Measurements from ENCODE around the gene ATP5MC3.
"Not testable (repeated sequence)": the region's sequence is repeated elsewhere in the genome, so short reads cannot be mapped to it uniquely, and the experiment has no call there.

ATP5MC3 gene

DNA sequence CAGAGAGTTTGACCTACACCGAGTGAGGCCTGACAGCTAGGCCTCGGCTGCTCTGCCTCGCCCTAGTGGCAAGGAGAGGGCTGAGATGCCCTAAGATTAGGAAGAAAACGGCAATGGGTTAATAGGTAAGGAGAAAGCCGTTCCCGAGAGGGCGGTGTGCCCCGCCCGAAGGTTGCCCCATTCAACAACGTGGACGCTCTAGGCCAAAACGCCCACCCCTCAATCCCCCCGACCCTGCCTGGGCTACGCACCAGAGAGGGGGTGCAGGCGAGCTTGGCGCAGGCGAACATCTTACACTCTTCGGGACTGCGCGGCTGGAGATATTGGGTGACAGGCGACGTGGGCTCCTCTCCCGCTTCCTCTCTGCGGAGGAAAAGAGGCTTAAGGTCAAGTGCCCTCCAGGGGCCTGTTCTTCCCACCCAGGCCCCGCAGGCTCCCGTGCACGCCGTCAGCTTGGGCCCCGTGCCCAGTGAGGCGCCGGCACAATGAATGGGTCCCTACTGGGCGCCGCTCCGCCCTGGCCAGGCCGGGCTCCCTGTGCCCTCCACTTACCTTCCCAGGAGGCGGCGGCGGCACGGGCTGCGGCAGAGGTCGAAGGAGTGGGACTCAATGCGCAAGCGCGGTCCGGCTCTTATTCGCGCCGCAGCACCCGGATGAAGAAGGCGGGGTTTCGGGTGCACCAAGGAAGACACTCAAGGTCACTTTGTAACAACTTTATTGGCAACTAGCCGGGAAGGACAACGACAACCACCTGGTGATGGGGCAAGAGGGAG is at the start of gene ATP5MC3:
Gene ATP5MC3 (minus strand): TSS at position 607 of the 773 bp plus-strand sequence. CDS start 317 bp downstream, at position 290.
- DNase-seq: peak; percentile 69

DNA sequence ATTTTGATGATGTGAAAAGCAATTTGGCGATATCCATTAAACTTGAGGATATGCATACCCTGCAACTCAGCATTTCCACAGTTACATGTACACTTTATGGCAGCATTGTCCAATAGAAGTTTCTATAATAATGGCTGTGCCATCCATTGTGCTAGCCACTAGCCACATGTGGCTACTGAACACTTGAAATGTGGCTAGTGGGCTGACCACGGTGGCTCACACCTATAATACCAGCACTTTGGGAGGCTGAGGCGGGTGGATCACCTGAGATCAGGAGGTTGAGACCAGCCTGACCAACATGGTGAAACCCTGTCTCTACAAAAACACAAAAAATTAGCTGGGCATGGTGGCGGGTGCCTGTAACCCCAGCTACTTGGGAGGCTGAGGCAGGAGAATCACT is 47.1 kb upstream of the ATP5MC3 start:
- not testable (repeated sequence) for DNase-seq

DNA sequence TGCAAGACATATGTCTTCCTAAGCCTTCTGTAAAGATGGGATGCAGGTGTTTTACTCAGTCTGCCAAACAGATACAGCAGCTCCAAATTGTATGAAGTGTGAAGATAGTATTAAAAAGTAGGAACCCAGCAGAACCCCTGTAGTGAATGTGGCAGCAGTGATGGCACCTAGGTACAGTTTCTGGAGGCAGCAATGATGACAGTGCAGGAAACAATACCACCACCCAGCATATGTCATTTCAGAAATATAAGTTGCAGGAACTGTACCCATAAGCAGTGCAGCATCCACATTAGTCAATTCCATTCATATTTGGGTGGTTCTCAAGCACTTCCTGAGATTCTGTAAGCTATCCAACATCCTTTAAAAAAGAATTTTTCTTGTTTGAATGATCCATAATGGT is 46.7 kb upstream of the ATP5MC3 start:
- no peak for DNase-seq

DNA sequence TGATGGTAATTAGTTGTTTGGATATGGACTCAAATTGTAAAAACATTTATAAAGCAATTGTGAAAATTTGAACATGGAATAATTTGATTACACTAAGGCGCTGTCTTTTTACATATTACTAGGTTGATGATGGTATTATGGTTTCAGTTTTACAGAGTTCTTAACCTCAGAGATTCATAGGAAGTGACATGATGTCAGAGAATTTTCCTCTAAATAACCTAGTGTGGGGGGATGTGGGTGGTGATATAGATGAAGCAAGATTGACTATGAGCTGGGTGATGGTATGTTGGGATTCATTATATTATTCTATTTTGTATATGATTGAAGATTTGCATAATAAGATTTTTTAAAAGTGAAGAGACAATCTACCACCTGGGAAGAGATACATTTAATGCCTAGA is 45.9 kb upstream of the ATP5MC3 start:
- DNase-seq: no peak

DNA sequence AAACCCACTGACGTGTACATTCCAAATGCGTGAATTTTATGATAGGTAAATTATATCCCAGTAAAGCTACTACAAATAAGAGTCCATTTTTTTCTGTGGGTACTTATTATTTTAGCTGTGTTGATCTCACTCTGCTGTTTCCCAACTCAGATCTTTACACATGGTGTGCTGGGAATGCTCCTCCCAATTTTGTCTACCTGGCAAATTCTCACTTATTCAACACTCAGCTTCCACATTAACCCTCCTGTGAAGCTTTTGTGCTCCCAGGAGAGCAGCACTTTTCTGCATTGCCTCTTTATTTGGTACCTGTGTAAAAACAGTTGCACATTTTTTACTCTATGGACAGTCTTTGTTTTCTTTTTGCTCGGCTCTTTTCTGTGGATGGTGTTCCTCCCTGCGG is 38.6 kb upstream of the ATP5MC3 start:
- no peak for DNase-seq

DNA sequence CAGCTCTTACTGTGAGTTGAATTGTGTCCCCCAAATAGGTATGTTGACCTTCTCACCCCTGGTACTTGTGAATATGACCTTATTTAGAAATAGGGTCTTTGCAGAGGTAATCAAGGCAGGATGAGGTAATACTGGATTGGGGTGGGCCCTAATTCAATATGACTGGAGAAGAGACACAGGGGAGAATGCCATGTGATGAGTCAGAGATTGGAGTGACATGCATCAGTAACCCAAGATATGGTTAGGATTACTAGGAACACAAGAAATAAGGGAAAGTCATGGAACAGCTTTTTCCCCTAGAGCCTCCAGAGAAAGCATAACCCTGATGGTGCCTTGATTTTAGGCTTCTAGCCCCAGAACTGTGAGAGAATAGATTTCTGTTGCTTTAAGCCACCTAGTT is 37.0 kb upstream of the ATP5MC3 start:
- DNase-seq: no peak

DNA sequence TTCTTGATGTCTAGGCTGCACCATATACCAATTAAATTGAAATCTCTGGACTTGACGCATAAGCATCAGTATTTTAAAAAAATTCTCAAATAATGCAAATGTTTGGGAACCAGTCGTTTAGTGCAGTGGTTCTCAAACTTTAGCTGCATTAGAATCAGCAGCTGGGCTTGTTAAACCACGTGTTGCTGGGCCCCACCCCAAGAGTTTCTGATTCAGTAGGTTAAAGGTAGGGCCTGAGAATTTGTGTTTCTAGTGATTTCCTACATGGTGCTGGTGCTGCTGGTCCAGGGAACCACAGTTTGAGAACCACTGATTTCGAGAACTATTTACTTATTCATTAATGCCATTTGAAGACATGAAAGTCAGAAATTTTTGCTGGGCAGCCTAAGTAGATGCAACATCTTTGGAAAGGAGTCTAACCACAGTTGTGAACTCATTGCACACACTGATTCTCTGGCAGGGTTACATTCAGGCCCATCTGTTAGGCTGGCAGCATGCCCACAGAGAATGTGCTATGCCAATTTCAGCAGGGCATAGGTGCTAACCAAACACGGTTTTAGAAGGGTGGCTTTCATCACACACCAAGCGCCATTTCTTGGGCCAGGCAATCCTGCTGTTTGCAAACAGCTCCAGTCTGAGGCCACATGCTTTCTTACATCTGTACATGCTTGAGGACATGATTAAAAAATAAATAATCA is 26.4 kb upstream of the ATP5MC3 start:
- DNase-seq: no peak

DNA sequence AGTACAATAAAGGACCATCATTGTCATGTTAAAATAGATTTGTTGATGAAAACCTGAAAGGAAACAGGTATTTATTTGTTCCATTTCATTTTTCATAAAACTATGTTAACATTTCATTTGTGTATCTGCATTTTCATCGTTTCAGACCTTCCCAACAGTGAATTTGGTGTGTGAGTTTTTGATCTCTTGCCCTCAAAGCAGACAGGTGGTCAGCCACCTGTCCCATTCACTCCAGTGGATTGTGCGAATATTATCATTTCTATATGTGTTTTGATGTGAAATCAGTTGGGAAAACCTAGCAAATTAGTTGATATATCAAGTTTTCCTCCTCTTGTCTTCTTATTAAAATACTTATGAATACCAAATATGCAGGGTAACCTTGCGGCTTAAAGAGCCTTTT is 25.4 kb upstream of the ATP5MC3 start:
- no peak for DNase-seq

DNA sequence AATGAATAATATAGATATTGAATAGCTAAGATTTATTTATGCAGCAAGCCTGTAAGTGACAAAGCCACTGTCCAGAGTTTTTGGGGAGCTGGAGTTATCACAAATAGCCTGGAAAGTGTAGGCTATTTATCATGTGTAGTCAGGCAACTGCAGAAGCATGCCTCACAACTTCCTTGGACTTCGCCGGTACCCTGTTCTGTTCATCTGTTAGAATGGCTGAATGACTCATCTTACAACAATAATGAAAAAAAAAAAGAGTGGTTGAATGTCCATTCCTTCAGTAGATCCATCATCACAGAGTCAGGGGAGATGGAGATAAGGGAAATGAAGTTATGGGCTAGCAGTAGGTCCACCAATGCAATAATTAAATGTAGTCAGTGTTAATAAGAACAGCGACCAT is 24.0 kb upstream of the ATP5MC3 start:
- DNase-seq: no peak

DNA sequence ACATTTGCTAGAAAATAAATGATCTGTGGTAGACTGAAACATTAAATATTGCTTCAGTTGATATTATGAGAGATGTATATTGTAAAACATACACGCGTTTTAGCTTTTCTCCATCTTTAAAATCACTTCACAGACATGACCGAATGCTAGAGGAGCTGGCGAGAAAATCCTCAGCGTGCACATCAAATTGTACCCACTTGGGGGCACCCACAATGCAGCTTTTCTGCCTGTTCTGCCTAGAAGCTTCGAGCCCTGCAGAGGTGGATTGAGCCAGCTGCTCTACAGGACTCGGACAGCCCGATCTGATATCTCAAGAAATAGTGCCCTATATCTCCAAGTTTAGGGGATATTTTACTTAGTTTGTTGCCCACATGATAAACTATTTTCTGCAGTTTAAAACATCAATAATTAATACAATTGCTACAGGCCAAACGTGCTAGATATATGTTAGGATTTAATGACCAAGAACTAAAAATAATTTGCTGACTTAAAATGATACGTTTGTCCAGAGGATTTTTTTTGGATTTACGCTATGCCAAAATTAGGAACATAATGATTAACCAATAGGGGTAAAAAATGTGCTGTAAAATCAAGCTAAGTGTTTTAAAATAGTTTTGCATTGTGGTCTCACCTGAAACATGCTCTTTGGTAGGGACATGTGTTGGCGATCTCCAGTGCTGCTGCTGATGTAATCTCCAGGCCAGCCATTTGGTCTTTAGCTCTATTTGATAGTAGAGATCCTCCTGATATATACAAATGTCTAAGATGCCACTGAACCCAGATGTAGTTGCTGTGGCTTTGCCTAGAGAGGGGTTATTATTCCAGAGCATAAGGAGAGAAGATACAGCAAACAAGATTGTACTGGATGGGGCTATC is 22.3 kb upstream of the ATP5MC3 start:
- peak; percentile 19 for DNase-seq

DNA sequence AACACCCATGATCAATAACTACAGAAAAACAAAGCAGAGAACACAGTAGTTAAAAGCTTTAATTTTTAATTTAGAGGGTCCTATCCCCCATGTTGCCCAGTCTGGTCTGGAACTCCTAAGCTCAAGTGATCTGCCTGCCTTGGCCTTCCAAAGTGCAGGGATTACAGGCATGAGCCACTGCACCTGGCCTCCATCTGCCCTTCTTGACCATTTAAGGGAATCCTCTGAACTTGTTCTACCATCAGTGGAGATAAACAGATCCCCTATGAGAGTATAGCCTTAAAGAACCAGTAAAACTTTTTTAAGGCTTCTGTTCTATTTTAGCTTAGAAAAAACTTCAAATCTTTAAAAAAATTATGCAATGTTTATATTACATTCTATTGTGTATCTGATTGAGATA is 13.5 kb upstream of the ATP5MC3 start:
- no peak for DNase-seq

DNA sequence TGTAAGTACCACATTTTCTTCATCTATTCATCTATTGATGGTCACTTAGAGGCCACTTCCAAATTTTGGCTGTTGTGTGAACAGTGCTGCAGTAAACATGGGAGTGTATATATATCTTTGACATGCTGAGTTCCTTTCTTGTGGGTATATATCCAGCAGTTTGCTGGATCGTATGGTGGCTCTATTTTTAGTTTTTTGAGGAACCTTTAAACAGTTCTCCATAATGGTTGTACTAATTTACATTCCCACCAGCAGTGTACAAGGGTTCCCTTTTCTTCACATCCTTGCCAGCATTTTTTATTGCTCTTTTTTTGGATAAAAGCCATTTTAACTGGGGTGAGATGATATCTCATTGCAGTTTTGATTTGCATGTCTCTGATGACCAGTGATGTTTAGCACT is 7.3 kb upstream of the ATP5MC3 start:
- DNase-seq: no peak

DNA sequence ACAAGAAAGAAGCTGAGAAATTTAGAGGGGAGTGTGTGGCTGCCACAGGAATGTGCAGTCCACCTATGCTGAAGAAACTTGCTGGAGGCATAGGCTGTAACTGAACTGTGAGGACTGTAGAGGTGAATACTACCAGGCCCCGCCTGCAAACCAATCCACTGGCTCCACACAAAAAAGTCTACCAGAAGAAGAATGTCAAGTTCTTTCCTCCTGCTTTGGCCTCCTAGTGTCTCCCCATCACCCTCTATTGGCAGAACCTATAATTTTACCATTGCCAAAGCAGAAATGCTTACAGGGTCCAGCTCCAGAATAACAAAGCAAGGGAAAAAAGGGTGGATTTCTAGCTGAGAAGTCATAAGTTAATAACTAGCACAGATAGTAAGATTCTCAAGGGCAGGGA is 5.9 kb upstream of the ATP5MC3 start:
- DNase-seq: no peak

DNA sequence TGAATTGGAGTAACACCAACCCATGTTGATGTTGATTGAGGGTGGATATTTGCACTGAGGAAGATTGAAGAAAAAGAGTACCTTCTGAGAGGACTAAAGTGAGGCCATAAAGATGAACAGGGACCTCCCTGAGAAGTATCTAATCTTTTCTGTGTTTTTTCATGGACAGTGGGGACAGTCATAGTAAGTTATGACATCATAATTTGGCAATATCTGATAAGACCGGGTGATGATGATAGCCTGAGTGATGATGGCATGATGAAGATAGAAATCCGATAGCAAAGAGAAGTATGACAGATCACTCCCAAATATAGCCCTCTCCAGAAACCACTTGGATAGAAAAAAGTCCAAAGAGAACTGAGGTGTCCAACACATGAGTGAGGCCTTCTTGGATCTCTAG is 2.2 kb upstream of the ATP5MC3 start:
- no peak for DNase-seq

DNA sequence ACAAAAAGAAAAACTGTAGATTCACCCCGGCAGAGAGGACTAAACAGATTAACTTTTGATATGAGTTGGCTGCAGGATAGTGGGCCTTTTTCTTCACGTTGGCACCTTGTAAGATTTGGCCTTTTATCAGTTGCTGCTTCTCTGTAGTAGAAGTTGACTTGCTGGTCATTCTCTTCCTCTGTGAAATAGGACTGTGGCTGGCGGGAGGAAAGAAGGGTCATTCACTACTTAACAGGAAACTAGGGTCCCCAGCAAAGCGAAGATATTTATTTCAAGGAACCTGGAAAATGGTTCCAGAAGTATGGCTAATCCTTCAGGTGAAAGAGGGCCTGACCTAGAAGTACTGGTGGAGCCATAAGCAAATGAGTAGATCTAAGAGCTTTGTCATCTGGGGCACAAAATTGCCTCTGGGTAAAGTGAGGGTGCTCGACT is 383 bp upstream of the ATP5MC3 start:
- DNase-seq: no peak

DNA sequence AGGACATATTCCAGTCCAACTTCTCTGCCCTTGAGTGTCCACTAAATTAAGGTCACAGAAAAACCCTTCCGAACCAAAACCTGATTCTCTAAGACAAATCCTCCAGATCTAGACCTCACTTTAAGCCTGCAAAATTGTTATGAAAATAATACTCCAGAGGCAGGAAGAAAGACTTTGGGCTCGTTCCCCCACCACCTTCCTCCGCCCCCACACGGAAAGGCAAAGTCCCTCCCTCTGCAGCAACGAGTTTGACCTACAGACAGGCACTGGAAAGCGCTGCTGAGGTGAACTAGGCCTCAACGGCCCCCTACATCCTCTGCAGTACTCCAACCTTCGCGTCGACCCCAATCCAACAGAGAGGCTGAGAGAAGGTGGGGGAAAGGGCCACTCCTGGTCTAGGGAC is 808 bp downstream of the ATP5MC3 start:
- no peak for DNase-seq

DNA sequence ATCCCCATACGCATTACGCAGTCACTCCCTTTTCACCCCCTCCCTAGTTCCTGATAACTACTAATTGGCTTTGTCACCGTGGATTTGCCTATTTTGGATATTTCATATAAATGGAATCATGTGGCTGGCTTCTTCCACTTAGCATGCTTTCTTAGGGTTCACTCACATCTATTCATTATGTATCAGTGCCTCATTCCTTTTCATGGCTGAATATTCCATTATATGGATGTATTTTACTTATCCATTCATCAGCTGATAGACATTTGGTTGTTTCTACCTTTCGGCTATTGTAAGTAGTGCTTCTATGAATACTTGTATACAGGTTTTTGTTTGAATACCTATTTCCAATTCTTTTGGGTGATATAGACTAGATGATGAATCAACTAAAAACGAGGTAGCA is 4.9 kb downstream of the ATP5MC3 start:
- no peak for DNase-seq

DNA sequence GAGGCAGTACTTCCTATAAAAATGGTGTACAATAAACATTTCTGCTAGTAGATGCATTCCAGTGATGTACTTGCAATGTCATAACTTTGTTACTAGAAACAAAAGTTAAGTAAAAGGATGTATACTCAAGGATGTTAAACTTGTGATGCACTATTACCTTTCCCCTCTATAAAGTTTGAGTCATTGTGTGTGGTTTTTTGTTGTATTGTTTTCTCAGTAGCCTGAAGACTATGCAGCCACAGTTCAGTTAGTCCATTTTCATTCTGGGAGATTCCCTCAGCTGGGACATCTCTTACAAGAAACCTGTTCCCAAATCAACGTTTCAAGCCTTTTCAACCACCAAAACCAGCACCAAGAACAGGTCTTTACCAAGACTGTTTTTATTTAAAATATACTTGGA is 5.6 kb downstream of the ATP5MC3 start:
- DNase-seq: no peak

DNA sequence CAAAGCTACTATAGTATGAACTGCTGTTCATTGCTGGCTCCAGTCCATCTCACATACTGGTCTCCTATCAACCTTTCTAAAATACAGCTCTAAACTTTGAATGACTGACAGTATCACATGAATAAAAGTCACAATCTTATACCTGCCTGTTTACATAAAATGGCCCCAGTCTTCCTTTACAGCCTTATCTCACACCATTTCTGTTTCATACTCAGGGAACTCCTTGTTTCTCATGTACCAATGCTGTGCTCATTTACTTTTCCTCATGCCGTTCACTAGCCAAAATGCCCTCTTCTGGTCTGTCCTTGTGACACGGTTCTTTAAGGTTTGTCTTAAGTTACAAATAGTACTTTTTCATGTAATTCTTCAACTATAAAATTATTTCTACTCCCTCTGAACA is 6.2 kb downstream of the ATP5MC3 start:
- DNase-seq: no peak

DNA sequence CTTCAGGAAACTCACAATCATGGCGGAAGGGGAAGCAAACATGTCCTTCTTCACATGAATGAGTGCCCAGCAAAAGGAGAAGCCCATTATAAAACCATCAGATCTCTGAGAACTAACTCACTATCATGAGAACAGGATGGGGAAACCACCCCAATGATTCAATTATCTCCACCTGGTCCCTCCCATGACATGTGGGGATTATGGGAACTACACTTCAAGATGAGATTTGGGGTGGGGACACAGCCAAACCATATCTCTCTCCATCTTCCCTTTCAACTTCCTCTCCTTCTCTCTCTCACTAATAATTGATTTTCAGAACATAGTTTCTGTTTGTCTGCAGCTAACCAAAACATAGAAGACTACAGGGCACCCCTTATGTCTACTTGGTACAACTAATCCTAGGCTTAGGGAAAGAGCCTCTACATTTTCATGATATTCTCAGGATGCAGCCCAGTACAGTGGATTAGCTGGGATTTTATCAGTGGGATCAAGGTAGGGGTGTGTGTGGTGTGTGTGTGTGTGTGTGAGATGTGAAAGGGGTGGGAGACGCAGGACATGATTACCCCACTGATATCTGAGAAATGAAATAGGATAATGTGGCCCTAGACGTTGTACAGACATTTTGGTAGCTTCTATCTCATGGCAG is 10.7 kb downstream of the ATP5MC3 start:
- no peak for DNase-seq

DNA sequence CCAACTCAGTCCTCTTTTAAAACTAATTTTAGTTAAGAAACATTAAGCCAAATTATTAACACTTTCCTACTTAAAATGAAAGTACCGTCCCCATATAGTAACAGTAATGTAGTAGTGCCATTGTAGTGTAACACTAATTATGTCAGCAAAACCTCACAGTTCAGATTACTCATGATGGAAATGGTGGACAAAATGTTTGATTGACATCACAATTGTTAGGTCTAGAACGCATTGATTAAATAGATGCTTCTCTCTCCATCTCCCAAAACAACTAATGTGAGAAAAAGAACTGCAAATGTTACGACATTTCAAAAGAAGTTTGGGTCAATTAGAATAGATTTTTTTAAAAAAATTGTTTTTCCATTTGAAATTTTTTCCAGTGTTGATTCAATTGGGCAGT is 12.3 kb downstream of the ATP5MC3 start:
- DNase-seq: no peak

DNA sequence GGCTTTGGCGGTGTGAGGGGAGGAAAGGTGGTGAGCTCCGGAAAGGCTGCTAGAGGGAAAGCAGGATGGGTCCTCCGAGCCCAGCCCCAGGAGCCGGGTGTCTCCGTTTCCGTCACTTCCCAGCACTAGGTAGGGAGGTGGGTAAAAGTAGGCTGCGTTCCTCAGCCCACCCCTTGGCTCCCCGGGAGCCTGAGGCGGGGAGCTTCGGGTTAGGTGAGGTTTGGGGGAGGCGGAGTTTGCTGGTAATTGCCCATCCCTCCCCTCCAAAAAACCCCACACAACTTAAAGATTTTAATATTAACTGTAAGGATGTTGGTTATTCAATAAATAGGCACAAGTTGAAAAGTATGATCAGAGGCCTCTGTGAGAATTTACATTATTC is 13.0 kb downstream of the ATP5MC3 start:
- DNase-seq: no peak

Data from SHP77 treated with DMSO at 0.1 percent for 48 hours (cell line).